Measurements from ENCODE around the gene CTCFL.
"Not testable (repeated sequence)": the region's sequence is repeated elsewhere in the genome, so short reads cannot be mapped to it uniquely, and the experiment has no call there.

Gene CTCFL

DNA sequence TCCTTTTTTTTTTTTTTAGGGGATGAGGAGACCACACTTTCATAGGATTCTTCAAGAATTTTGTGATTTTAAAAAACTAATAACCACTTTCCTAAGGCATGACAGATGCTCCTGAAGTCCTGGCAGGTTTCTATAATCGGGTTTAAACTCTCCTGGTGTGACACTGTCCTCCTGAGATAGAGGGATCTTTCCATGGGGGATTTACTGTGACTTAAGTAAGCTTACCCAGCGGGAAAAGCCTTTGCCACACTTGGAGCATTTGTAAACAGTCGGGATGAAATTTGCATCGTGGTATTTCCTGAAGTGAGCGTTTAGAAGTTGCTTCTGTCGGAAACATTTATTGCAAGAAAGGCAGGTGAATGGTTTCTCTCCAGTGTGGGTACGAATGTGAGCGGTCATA, 16.6 kb downstream of the CTCFL start:
- DNase-seq = no peak

DNA sequence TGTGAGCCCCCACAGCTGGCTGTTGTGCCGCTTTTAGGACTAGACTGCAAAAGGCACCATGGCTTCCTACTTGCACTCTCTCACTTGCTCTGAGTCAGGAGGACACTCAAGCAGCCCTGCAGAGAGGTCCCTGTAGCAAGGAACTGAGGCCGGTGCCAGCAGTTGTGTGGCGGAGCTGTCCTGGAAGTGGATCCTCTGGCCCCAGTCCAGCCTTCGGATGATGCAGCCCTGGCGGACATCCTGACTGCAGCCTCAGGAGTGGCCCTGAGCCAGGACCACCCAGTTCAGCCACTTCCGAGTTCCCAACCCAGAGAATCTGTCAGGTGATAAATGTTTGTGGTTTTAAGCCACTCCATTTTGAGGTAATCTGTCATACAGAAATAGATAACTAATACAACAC, 17.5 kb downstream of the CTCFL start:
- no peak for DNase-seq

DNA sequence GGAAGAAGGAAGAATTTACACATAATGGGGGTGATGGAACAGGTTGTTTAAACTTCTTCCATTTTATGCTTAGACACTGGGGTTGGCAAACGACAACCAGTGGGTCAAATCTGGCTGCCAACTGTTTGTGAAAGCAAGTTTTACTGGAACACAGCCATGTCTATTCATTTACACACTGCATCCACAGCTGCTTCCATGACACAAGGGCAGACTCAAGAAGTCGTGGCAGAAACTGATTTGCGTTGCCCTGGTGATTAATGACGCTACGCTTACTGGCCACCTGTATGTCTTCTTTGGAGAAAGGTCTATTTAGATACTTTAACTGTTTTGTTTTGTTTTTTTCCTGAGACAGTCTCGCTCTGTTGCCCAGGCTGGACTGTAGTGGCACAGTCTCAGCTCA, 19.0 kb downstream of the CTCFL start:
- DNase-seq = no peak

DNA sequence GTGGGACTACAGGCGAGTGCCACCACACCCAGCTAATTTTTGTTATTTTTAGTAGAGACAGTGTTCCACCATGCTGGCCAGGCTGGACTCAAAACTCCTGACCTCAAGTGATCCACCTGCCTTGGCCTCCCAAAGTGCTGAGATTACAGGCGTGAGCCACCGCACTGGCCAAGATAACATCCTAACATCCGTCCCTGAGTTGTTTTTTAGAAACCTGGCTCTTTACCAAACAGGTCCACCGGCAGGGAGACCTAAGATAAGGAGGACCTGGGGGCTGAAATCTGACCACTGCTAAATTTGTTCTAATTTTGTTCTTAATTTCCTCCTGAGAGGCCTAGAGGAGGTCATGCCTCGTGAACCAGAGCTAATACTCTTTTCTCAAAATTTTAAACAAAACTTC, 20.5 kb downstream of the CTCFL start:
- DNase-seq = no peak

DNA sequence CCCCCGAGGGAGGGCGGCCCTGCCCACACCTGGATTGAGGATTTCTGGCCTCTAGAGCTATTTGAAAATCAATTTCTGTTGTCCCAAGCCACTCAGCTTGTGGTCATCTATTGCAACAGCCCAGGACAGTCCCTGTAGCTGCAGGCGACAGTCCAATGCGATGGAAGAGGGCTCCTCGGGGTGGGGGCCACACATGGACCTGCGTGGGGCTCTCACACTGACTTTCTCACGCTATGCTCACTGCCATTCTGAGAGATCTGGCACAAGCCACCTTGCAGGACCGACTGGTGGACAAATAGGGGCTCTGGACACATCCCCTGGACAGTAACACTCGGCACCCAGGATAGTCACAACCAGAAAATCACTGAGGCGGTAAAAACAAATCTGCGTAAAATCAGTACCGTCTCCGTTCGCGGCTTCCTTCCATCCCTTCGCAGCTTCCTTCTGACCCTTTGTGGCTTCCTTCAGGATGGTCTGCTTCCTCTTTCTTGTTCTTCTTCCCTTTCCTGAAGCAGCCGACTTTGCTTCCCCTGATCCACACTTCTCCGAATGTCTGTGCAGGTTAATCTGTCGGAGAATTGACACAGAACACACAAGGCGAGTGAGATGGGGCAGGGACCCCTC, 21.8 kb downstream of the CTCFL start:
- DNase-seq = no peak

DNA sequence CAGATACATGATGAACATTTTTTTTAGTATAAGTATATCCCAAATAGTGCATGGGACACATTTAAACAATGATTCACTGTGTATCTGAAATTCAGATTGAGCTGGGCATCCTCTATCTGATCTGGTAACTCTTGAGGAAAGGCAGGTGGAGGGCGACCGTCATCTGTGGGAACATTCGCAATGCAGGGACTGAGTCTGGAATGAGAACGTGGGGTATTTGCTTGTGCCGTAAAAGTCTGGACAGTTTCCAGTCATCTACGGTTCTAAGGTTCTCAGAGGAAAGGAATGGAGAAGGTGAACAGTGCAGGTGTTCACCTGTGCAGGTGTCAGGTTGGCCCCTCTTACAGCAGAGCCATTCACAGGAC, 22.6 kb downstream of the CTCFL start:
- DNase-seq = no peak

DNA sequence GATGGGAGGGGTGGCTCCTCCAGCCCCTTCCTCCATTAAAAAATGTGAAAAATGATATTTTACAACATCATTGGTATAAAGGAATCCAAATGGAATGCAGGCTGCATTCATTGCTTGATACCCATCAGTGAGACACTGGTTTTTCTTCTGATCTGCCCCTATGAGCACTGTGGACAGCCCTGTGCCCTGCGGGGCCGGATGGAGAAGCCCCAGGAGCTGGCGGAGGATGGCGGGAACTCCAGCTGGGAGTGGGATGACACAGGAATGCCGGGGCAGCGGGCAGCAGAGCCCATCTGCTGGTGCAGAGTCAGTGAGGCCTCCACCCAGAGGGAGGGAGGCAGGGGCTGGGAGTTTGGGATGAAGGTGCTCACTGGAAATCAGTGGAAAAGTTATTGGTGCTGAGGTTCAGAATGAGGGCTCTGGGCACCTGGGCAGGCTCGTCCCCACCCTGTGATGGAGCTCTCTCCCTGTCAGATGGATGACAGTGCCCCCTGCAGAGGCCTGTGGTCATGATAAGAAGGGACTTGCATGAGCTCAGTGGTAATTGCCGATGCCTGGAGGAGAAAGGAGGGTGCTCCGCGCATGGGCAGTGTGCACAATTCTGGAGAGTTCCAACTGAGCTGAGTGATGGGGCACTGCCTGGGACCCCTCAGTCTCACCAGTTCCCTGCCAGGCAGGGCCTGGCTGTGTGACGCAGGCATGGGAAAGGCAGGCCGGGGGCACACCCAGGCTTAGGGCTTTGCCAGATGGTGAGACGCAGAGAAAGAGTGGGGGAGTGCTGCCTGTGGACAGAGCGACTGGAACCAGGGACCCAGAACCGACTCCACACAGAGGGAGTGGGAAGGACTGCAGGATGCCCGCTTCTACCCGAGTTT, 23.2 kb downstream of the CTCFL start:
- no peak for DNase-seq

DNA sequence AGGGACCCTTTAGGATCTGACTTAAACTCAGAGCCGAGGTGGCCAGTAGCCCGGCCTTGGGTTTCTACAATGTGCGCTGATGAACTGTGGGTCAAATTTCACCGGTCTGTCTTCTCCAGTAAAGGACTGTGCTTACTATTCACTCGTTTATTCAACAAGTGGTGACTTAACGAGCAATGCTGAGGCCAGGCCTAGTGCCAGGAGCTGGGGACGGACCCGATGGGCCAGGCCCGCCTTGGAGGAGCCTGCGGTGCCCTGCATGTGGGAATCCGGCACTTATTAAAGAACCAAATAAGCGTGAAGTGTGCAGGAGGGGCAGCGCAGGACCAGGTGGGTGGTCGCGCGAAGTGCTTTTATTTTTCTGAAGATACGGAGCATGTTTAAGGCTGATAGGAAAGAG, 24.0 kb downstream of the CTCFL start:
- no peak for DNase-seq

DNA sequence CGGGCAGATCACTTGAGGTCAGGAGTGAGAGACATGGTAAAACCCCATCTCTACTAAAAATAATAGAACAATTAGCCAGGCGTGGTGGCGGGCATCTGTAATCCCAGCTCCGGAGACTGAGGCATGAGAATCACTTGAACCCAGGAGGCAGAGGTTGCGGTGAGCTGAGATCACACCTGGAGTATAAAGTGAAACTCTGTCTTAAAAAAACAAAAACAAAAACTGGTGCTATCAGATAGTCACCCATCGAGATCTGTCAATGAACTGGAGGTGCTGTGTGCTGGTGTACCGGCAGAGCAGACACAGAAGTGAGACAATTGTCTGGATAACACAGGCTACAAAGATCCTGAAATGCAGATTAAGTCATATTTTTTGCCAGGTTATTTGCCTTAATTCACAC, 24.7 kb downstream of the CTCFL start:
- DNase-seq = no peak

DNA sequence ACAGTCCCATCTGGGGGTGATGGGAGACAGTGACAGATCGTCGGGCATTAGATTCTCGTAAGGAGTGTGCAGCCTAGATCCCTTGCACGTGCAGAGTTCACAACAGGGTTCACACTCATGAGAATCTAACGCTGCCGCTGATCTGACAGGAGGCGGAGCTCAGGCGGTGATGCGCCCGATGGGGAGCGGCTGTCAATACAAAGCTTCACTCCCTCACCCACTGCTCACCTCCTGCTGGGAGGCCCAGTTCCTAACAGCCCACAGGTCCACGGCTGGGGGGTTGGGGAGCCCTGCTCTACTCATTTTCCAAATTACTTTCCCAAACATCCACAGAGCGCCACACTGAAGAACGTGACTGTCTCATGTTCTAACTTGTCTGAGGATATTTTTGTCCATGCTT, 25.3 kb downstream of the CTCFL start:
- DNase-seq = no peak

DNA sequence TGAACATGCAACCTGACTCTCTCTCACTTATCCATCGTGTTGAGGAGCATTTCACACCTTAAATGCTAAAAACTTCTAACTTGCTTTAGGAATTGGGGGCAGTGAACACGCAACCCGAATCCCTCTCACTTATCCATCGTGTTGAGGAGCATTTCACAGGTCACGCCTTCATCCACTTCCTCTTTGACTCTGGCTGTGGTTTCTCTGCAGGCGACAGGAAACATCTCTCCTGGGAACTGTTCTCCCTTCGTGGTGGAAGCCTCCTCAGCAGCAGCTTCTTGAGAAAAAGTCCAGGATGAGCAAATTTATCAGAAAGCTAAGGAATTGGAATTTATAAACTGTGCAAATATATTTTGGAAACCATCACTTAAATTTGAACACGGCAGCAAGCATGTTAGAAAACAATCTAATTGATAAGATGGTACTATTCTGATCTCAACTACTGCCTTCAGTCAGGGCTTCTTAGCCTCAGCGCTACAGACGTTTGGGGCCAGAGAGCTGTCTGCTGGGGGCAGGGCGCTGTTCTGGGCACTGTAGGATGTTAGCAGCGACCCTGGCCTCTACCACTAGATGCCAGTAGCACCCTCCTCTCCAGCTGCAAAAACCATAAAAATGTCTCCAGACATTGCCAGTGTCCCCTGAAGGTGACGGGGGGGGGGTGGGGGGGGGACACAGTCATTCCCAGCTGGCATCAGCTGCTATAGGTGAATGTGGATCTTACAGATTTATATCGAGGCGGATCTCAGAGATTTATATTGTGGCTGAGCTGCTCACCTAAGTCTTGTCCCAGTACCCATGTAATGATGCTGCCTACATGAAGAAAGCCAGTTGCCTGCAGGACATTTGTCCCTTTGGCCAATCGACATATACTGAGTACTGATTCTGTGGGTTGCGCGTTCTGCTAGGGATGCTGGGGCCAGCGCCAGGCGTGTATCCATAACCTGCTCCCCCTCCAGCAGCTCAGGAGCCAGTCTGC, 26.2 kb downstream of the CTCFL start:
- DNase-seq = peak; percentile 38

DNA sequence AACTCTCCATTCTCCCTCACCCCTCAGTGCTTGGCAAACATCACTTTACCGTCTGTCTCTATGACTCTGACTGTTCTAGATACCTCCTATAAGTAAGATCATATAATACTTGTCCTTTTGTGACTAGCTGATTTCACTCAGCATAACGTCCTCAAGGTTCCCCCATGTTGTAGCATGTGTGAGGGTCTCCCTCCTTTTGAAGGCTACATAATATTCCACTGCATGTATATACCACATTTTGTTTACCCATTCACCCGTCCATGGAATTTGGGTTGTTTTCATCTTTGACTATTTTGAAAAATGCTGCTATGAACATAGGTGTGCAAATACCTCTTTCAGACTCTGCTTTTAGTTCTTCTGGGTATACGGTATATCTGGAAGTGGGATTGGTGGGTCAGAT, 28.3 kb downstream of the CTCFL start:
- no peak for DNase-seq

DNA sequence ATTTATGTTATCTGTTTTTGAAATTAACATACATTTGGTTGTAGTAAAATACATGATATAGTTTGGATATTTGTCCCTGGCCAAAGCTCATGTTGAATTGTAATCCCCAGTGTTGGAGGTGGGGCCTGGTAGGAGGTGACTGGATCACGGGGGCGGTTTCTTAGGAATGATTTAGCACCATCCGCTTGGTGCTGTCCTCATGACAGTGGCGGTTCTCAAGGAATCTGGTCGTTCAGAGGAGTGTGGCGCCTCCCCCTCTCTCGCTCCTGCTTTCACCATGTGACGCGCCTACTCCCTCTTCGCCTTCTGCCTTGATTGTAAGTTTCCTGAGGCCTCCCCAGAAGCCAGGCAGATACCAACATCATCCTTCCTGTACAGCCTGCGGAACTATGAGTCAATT, 29.0 kb downstream of the CTCFL start:
- DNase-seq = no peak

DNA sequence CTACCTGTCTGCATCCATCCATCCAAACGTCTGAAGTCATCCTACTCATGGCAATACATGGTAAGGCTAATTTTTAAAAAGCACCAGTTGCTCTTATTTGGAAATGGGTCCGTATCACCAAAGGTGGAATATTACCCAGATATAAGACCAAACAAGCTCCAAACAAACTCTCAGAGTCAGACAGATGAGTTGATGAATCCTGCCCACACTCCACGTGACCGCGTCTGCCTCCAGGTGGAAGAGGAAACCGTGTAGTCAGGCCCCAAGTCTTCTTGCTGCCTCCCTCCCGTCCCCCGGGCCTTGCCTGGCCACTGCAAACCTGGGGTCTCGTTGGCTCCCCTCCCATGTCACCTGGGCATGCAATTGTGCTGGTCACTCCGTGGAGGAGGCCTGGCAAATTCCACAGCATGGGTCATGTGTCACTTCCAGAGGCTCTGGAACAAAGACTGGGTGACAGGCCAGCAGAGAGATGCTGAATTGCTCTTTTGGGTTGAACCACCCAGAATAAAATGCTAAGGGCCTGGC, 31.8 kb downstream of the CTCFL start:
- no peak for DNase-seq

DNA sequence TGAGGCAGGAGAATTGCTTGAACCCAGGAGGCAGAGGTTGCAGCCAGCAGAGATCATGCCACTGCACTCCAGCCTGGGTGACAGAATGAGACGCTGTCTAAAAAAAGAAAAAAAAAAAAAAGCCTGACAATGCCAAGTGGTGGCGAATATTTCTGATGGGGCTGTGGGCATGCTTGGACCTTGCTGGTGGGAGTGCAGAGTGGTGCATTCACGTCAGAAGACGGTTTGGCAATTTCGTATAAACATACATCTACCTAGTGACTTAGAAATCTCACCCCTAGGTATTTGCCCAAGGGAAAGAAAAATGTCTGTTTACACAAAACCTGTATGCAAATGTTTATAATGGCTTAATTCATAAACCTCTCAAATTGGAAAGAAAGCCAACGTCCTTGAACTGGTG, 33.6 kb downstream of the CTCFL start:
- no peak for DNase-seq

DNA sequence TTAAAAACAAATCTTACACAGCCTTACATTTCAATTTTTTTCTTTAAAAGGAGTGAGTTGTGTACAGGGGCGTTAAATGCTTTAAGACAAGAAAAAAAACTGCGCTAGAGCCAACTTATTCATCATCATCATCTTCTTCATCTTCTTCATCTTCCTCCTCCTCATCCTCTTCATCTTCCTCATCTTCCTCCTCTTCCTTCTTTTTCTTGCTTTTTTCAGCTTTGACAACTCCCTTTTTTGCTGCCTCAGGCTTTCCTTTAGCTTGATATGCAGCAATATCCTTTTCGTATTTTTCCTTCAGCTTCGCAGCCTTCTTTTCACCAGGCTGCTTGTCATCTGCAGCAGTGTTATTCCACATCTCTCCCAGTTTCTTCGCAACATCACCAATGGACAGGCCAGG, 36.7 kb downstream of the CTCFL start:
- not testable (repeated sequence) for DNase-seq

DNA sequence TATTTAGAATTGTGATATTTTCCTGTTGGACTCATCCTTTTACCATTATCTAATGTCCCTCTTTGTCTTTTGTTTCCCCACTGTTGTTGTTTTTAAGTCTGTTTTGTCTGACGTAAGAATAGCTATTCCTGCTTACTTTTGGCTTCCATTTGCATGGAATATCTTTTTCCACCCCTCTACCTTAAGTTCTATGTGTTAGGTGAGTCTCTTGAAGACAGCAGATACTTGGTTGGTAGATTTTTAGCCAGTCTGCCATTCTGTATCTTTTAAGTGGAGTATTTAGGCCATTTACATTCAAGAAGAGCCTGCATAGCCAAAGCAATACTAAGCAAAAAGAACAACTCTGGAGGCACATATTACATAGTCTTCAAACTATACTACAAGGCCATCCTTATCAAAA, 39.2 kb downstream of the CTCFL start:
- no peak for DNase-seq

DNA sequence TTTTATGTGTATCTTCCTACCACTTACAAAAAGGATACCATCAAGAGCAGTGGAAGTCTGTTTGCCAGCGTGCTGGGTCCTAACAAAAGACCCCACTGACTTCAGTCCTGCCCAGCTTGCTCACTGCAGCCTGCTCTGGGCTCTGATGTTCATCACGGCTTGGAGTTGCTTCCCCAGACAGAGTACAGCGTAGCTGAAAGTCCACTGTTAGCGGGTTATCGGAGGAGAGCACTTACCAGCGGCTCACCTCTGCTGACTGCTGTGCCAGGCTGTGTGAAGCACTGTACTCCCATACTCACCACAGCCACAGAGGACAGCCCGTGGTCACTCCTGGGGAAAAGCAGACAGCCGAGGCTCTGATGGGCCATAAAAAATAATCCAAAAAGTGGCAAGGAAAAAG, 40.2 kb downstream of the CTCFL start:
- no peak for DNase-seq

DNA sequence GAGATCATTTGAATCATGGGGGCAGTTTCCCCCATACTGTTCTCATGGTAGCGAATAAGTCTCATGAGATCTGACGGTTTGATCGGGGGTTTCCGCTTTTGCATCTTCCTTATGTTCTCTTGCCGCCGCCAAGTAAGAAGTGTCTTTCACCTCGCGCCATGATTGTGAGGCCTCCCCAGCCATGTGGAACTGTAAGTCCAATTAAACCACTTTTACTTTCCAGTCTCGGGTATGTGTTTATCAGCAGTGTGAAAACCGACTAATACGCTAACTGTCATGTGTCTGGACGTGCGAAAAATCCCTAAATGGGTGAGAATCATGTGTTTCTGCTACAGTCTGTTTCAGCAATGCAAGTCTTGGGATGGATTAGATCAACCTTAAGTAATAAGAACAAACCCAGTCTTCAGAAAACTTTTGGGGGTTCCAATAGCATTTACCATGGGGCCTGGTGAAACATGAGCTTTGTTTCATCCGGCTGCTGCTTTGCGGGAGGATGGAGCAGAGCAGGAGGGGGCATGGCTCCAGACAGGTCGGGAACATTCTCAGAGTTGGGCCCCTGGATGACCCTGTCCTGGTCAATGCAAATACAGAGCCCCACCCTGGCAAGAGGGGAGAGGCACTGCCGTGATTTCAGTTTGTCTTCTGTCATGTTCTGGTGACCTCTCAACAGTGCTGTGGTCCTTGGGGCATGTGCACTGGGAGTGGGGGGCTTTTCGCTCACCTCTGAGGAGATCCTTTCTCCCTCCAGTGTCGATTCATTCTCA, 41.5 kb downstream of the CTCFL start:
- DNase-seq = no peak

DNA sequence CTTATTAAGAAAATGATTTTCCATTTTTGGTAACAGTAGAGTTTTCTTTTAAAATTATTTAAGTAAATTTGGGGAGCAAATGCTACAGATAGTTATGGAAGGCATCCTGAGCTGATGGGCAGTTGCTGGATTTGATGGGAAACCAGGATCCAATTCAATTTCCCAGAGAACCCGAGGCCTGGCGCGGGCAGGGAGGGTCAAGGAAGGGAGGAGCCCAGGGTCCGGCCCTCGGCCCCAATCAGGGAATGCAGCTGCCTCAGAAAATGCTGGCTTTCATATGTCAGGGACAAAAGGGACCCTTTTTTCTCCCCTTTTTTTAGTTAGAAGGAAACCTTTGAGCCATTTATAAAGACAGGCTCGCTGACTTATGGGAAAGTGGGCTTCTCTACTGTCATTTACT, 42.1 kb downstream of the CTCFL start:
- no peak for DNase-seq

DNA sequence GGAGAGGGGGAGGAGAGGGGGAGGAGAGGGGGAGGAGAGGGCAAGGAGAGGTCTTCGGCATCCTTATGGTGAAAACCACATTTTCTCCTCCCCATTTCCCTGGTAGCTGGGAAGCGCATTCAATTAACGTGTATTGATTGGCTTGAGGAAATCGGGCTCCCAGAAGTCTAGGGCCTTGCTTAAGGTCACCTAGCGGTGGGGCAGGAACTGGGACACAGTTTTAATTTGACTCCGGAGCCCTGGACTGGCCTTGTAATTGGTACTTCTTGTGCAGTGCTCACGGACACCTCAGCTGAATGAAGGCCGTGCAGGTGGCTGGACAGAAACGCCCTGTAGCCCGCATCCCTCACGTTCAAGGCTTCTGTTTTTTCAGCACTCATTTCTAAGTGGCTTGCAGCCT, 42.8 kb downstream of the CTCFL start:
- no peak for DNase-seq

DNA sequence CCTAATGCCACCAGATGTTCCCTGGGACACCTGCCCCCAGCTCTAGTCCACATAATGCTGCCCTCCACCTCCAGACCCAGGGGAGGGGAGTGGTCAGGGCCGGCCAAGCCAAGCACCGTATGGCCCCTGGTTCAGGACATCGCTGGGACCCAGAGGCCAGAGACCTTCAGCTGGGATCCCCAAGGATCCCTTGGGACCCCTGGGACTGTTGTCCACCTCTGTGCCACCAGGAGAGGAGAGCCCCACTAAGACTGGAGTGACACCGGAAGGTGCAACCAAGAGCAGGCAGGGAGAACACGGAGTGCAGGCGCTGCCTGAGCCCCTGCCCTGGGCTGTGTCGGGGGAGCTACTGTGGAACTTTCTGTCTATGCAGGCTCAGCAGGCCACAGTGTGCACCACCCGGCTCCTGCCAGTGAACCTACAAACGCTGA, 43.6 kb downstream of the CTCFL start:
- no peak for DNase-seq

All from activated CD4-positive, alpha-beta T cell treated with anti-CD3 and anti-CD28 coated beads, Interleukin-10, Interleukin-2, amounts not matched to agents 100 ng/mL and 50 ng/mL, durations not matched to agents 16 hours and 8 hours (primary cell).